Measurements from ENCODE around the gene NHLRC1. TPM values are rescaled to one million over a fixed set of nuclear protein-coding genes. Genes with fewer than 3 reads are reported as not detected.

The NHLRC1 gene
- total and polyA plus RNA-seq, 7 donors, result 0.84 to 3.2 (median 2.2) TPM

GRCh38 chr6:18107061-18107460, 15.4 kb downstream of the NHLRC1 start:
- DNase-seq (no peak), ATAC-seq (no peak)
- 90 to 100% (median 97%) methylated on average over 1 of the region's 1 CpG for WGBS, 3 donors
- Histone ChIP-seq H3K27ac (no peak overlapping the region), H3K36me3 (ENCODE audit: insufficient read depth in 1 of 2, low read depth in 1 of 2) (no peaks in the 10 kb centered on the region), H3K4me3 (no peak overlapping the region), H3K27me3 (ENCODE audit: insufficient read depth in 3 of 3, low read length in 2 of 3) (no peaks in the 10 kb centered on the region), H3K4me1 (peaks cover 12% of the 10 kb centered on the region), H3K9me3 (peaks cover 8% of the 10 kb centered on the region)
- intact Hi-C loops (cut with DNase I), result no loop called here
- TF ChIP-seq CTCF (IDR thresholded peaks at IDR 0.05), result no peak

GRCh38 chr6:18102783-18103509, 19.5 kb downstream of the NHLRC1 start:
- Histone ChIP-seq H3K9me3 (peaks cover 8% of the 10 kb centered on the region), H3K4me3 (peak overlapping the region; percentile 42), H3K36me3 (ENCODE audit: insufficient read depth in 1 of 2, low read depth in 1 of 2) (no peaks in the 10 kb centered on the region), H3K4me1 (peaks cover 4% of the 10 kb centered on the region), H3K27ac (peak overlapping the region; percentile 76), H3K27me3 (ENCODE audit: insufficient read depth in 3 of 3, low read length in 2 of 3) (no peaks in the 10 kb centered on the region)
- ATAC-seq (peak; percentile 56 to 96 (median 96)), DNase-seq (no peak)
- no peak for TF ChIP-seq CTCF (IDR thresholded peaks at IDR 0.05)
- intact Hi-C loops (cut with DNase I), result no loop called here
- WGBS, 3 donors, result 23 to 37% (median 29%) methylated on average over 6 of the region's 6 CpGs

GRCh38 chr6:18101873-18102272, 20.6 kb downstream of the NHLRC1 start:
- Histone ChIP-seq H3K4me1 (peaks cover 4% of the 10 kb centered on the region), H3K9me3 (peaks cover 1% of the 10 kb centered on the region), H3K4me3 (no peak overlapping the region), H3K27me3 (ENCODE audit: insufficient read depth in 3 of 3, low read length in 2 of 3) (no peaks in the 10 kb centered on the region), H3K27ac (no peak overlapping the region), H3K36me3 (ENCODE audit: insufficient read depth in 1 of 2, low read depth in 1 of 2) (no peaks in the 10 kb centered on the region)
- DNase-seq (no peak), ATAC-seq (no peak)
- 49 to 70% (median 58%) methylated on average over 2 of the region's 2 CpGs for WGBS, 3 donors
- no peak for TF ChIP-seq CTCF (IDR thresholded peaks at IDR 0.05)
- intact Hi-C loops (cut with DNase I), result no loop called here

- Histone ChIP-seq H3K27me3 (ENCODE audit: insufficient read depth in 3 of 3, low read length in 2 of 3) (no peaks in the 10 kb centered on the region), H3K9me3 (no peaks in the 10 kb centered on the region), H3K36me3 (ENCODE audit: insufficient read depth in 1 of 2, low read depth in 1 of 2) (no peaks in the 10 kb centered on the region), H3K4me1 (peaks cover 4% of the 10 kb centered on the region), H3K27ac (no peak overlapping the region), H3K4me3 (no peak overlapping the region)
- no peak for DNase-seq
- 100% methylated on average over 1 of the region's 1 CpG for WGBS, 3 donors
- intact Hi-C loops (cut with DNase I), result no loop called here
- no peak for TF ChIP-seq CTCF (IDR thresholded peaks at IDR 0.05)
- ATAC-seq, result no peak
These were observed 21.2 kb downstream of the NHLRC1 start for GRCh38 chr6:18101271-18101670.

- intact Hi-C loops (cut with DNase I), result no loop called here
- ATAC-seq, result no peak
- no peak for TF ChIP-seq CTCF (IDR thresholded peaks at IDR 0.05)
- Histone ChIP-seq H3K9me3 (no peaks in the 10 kb centered on the region), H3K36me3 (ENCODE audit: insufficient read depth in 1 of 2, low read depth in 1 of 2) (no peaks in the 10 kb centered on the region), H3K4me3 (no peak overlapping the region), H3K4me1 (peaks cover 4% of the 10 kb centered on the region), H3K27me3 (ENCODE audit: insufficient read depth in 3 of 3, low read length in 2 of 3) (no peaks in the 10 kb centered on the region), H3K27ac (no peak overlapping the region)
- DNase-seq, result no peak
- WGBS, 3 donors, result 78 to 85% (median 80%) methylated on average over 3 of the region's 3 CpGs
These were observed 22.2 kb downstream of the NHLRC1 start for GRCh38 chr6:18100296-18100695.
